Hematopoietic multipotent progenitor cell treated with erythropoietin and hydrocortisone succinate and interleukin-3 and kit ligand, for 15 days (in vitro differentiated cells): Measurements from ENCODE around the gene MSX1.

Source experiments
- DNase-seq: peaks from one replicate; pipeline ENCODE4 v3.0.0-alpha.2; 2015; ENCODE audit warnings: low spot score

The MSX1 gene

DNA sequence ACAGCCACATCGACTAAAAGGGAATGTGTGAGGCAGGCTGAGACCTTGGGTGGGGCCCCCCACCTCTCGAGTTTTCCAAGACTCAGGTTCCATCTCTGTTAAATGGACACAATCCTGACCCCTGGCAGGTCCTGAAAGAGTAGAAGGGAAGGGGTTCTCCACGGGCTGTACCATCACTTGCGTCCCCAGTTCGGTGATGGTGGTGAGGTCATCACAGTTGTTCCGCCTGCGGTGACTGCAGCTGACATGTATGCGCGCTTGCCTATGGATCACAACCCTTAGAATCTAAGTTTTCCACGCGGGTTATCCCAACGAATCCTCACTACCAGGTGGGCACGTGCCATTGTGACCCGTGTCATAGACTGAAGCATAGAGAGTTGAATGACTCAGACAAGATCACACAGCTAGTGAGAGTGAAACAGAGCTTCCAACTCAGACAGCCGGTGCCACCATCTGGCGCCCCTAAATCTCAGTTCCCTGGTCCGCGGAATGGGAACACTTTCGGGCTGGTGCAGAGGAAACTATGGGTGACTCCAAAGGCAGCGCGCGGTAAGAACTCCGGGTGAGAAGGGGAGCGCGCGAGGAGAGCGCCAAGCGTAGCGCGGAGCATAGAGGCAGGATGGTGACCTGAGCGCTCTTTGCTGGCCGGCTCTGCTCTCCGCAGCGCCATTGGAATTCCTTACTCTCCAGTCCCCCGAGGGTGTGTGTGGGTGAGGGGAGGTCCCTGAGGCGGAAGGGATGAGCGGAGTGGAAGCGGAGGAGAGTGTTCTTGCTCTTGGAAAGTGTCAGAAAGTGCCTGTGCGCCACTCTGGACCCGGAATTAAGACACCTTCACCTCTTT, 10.5 kb downstream of the MSX1 start:
- no peak for DNase-seq

DNA sequence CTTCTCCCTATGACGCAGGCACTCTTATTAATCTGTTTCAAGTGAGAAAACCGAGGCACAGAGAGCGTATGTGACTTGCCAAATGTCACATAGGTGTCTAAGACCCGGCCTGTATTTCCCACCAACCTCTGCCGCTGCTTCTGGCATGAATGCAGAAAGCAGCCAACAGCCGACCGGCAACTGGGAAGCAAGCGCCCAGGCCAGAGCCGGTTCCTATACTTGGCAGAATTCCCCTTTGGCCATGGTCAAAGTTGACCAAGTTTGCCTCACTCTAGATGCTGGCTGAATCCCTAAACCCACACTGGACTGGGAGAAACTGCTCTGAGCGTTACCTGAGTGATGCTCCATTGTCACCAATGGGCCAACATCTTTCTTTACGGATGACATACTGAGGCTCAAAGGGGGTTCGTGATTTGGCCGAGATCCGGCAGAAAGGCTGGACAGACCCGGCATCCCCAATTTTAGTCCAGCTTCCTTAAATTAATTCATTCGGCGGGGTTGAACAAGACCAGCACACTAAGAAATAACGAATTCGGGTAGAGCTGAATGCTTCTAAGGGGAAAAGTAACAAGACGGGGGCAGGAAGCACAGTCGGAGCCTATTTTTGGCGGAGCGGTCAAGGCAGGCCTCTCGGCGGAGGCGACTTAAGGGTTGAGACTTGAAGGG, 11.2 kb downstream of the MSX1 start:
- DNase-seq: no peak

DNA sequence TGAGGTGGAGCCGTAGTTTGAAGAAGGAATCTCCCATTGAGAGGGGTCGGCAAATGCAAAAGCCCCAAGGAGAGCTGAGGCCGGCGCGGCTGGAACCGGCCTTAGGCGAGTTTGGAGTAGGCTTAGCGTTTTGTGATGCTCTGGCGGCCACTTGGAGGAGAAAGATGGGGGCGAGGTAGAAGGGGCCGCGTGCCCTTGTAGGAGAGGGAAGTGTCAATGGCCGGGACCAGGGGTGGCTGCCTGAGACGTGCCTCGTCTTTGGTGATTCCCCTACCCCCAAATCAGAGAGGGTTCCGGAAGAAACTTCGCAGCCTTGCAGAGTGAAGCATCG, 11.7 kb downstream of the MSX1 start:
- DNase-seq: no peak

DNA sequence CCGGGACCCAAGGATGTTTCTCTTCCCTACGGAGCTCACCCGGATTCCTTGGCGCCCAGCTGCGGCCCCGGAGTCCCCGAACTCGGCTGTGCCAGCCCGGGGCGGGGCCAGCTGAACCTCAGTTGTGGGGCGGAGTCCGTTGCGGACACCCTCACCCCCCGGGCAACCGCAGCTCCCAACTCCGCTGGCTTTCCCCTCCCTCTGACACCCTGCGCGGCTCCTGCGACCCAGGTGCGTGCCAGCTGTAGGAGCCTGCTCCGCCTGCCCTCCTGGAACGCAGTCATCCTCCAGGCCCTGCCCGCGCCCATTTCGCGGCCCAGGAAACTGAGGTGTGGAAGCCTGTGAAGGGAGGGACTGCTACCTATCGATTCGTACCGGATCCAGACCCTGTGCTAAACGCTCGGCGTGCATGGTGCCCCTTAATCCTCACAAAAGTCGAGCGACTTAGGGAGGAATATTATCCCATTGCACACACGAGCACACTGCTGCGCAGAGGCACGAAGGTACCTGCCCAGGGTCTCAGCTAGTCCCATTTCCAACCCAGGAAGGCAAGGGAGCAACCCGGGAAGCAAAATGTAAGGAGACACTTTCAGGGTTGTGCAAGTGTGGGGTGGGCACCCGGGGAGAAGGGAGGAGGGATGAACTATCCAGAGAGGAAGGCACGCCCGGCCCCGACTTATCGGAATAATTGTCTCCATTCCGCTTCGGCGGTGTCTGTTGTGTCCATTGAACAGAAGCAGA, 12.3 kb downstream of the MSX1 start:
- DNase-seq: no peak

DNA sequence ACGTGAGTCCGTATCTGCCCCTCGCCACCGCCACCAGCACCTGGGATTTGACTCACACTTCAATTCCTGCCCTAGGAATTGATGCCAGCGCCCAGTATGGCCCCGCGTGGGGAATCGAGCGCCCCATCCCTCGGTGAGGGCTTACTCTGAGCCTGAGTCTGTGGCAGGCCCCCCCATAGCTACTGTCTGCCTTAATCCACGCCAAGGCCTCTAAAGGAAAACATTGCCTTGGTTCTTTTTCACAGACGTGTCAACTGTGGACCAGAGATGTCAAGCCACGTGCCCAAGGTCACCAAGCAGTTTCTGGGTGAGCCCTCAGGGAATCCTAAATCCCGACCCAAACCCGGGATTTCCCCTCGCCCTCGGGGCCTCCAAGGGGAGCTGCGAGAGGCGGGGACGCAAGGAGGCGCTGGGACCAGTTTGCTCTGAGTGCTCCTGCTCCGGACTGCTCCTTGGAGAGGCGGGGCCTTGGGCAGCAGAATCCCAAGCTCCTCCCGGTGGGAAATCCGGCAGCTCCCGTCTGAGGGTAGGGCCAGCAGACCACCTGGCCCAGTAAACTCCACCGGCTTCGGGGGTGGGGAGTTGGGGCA, 12.9 kb downstream of the MSX1 start:
- no peak for DNase-seq

DNA sequence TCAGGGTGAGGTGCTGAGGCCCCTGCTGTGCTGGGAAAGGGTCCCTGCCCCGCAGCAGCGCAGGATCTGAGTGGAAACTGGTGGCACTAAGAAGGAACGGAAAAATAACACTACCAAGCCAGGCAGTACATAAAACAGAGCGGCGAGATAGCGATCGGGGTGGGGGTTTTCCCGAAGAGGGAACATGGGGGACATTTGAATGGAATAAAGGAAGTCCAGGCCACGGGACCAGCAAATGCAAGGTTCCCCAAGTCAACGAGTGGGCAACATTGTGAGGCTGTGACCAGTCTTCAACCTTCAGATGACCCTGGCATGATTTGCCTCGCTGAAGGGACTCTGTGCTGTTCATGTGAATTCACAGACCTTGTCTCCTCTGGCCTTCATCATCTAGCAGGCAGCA, 13.7 kb downstream of the MSX1 start:
- no peak for DNase-seq

DNA sequence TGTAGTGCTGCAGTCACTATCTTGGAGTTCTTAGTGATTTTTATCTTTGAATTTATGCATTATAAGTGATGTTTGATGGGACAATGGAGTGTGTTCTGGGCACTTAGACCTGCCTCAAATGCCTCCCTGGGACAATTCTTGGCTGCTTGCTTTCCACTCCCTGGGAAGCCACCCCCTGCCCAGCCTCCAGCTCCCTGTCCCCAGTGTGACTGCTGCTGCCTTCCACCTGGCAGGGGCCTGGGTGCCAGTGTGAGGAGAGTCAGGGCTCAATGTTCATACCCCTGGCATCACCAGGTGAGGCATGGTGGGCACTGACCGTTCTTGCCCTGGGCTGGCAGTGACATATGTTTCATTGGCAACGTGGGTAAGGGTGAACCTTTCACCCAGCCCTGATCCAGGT, 14.8 kb downstream of the MSX1 start:
- DNase-seq: no peak

DNA sequence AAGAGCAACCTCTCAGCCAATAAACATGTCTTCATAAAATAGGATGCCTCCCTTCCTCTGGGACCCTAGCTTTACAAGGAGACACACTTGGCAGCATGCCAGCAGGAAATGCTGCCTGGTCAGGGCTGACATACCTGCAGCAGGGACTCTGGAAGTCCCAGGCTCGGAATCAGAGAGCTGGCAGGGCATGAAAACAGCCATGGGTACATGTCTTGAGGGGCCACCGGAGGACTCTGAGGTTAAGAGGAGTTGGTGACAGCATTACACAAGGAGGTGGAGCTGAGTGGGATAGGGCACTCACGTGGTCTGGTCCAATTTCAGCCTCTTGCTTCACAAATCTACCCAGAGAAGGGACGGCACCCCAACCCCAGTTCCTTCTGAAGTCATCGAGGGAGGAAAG, 15.7 kb downstream of the MSX1 start:
- no peak for DNase-seq

DNA sequence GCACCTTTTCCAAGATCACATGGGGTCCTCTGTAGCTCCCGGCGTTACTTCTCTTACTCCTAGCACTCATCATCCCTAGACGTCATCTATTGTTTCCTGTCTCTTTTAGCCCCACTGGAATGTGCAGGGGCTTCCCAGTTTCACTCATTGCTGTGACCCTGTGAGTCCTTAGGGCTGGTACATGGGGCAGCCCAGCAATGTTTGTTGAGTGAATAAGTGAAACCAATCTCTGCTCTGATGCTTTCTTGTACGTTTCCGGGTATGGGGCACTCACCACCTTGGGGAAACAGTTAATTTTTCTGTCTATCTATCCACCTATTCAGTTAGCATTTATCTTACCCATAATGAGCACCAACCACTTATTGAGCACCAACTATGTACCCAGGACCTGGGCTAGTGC, 16.1 kb downstream of the MSX1 start:
- DNase-seq: no peak

DNA sequence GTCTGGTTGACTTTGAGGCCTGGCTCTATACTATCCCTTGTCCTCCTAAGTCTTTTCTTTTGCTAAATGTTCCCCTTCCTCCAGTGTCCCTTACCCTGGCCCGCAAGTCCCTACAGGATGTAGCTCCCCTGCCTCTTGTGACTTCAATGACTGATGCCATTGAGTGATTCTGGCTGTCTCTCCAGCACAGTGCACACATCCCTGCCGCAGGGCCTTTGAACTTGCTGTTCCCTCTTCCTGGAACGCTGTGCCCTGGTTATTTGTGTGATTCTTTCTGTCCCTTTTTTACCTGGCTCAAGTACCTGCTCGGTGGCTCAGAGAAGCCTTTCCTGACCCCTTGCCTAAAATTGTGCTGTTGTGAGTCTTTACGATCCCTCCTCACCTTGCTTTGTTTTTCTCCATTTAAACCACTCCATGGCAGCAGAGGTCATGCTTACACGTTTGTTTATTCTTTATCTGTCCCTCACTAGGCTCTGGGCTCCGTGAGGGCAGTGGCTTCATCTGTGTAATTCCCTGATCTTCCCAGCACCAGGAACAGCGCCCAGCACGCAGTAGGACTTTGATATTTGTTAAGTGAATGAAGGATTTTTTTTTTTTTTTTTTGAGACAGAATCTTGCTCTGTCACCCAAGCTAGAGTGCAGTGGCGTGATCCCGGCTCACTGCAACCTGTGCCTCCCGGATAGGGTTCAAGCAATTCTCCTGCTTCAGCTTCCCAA, 17.6 kb downstream of the MSX1 start:
- no peak for DNase-seq

DNA sequence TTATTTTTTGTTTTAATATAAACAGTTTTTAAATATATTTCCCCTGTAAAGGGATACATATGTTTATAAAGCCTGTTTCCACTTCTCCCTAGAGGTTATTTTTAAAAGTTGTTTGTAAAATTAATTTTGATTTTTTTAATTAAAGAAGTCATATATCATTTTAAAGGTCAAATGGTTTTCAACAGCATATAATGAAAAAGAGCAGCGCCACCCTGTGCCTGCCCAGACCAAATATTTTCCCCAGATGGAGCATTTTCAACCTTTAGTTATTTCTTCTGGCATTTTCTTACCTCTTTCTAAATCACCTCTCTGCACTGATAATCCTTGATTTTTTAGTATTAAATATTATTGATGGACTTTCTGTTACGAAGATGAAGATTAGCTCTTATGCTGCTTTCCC, 21.0 kb downstream of the MSX1 start:
- DNase-seq: no peak

DNA sequence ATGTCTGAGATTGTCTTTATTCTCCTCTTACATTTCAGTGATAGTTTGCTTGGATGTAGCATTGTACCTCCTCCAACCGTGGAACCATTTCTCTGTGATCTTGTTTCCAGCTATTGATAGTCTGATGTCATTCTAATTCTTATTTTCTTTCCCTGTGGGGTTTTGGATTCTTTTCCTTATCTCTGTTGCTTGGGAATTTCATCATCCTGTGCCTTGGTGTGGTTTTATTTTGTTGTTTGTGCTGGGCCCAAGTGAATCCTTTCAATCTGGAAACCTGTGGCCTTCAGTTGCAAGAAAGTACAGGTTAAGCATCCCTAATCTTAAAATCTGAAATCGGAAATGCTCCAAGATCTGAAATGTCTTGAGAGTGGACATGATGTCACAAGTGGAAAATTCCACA, 22.0 kb downstream of the MSX1 start:
- DNase-seq: no peak

DNA sequence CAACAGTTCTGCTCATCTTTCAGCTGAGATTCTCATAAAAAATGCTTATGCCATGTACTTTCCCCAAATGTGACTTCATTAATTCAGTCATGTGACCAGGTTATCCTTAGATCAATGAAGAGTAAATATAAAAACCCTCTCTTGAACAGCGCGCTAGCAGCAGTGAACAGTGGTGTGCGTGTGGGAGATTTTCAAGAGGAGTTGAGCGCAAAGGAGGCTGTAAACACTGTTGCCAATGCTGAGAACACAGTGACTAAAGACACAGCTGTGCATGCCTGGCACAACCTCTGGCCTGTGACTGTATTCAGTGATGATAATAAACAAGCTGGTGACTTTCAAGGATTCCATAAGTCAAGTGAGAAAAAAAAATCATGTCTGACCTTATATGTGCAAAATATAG, 25.1 kb downstream of the MSX1 start:
- no peak for DNase-seq

DNA sequence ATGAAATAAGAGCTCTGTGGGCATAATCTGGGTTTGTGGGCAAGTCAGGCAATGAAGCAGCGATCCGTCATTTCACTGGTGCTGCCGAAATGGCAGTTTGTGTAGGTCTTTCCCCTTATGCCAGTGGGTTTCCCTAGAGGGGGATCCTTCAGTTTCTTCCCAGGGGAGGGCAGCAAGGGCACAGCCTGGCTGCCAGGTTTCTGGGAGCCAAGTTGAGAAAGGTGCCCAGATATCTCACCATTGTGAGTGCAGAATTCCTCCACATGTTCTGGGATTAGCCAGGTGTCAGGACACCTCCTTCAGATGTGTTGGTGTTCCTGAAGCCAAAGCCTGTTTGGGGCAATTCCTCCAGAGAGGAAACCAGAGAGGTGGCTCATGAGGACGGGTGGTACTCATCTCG, 28.0 kb downstream of the MSX1 start:
- no peak for DNase-seq

DNA sequence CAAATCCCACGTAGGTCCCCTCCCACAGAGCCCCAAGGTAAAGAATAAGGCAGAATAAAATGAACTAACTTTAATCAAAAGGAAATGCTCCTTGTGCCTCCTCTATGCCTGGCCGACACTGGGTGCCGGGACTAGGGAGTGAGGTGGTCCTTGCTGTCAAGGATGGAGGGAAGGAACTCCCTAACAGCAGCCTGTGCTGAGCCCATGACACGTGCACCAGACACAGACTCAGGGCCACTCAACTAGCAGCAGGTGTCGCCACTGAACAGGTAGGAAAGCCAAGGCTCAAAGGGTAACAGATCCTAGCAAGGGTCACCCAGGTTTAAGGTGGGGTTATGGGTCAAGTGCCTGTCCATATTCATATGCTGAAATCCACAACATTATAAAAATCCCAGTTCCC, 29.2 kb downstream of the MSX1 start:
- DNase-seq: no peak

DNA sequence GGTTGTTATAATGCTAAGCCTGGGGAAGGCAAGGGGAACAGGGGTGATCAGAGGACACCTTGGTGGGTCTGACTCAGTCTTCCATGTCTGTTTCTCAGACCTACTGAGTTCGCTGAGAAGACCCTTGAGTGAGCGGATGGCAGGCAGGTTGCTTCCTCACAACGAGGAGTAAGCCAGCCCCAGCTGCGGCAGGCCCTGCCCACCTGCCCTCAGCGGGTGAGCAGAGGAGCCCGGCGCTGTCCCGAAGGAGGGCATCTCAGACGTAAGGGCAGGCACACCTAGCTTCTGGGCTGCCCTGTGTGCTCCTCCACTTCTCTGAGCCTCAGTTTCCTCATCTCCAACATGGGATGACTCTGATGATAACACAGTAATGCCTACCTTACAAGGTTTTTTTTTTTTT, 30.3 kb downstream of the MSX1 start:
- no peak for DNase-seq

DNA sequence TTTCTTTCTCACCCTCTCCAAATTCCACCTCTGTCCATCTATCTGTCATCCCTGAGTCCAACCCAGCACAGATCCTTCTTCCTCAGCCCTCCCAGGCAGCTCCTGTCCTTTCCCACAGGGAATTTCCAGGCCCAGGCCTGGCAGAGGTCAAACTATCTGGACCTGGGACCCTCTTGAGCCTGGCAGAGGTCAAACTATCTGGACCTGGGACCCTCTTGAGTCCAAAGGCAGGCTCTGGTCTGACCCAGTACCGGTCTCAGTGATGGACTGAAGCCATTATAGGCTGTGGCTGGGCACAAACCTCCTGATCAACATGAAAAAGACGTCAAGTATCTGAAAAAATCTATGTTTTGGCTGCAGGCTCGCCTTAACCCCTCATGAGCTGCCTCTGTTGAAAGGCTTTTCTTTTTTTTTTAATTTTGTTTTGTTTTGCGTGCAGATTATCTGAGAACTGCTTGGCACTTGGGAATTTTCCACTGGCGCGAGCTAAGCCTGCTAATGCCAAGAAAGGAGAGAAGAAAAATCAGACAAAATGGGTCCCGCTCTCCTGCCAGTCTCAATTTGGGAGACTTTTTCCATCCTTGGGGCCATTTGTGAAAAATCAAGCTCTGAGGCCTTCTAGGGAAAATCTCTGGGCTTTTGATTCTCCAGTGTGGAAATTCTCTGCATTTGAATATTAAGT, 31.2 kb downstream of the MSX1 start:
- DNase-seq: no peak

DNA sequence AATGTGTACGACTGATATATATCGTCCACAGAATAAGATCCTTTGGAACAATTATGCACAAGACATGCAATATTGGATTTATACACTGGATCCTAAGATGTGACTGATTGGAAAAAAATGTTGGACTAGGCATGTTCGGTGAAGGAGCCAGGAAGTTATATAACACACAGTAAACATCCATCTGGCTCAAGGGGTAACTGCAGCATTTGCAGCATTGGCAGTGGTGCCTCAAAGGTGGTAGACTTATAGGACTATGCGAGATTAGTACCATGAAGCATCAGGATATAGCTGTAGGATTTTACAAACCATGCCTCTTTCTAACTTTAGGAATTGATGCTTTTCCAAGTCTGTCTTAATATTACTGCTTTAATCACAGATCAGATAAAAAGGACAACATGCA, 34.3 kb downstream of the MSX1 start:
- no peak for DNase-seq

DNA sequence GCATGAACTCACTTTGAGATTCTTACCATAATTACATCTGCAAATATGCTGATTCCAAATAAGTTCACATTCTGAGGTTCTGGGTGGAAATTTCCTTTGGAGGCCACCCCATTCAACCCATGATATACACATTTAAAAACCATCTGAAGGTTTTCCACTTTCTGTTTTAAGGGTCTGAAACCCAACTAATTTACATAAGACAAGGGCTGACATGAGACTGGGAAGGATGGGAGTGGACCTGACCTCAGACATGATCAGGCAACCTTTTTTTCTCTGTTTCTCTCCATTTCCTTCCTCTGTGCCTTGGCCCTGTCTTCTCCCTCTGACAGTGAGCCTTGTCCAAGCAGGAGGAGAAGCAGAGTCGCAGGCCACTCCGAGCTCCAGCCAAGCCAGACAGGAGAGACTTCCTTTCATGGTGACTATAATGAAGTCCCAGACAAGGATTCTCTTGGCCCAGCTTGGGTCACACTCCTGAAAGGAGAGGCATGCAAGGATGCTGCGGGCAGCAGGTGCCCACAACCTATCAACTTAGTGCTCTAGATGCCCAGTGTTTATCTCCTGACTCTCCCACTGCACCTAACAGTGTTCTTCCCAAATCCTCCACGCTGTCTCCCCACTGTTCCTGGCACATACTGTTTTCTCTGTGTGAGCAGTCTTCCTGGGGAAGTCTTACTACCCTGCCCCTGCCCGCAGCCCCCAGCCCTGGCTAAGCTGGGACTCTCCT, 39.9 kb downstream of the MSX1 start:
- DNase-seq: no peak

DNA sequence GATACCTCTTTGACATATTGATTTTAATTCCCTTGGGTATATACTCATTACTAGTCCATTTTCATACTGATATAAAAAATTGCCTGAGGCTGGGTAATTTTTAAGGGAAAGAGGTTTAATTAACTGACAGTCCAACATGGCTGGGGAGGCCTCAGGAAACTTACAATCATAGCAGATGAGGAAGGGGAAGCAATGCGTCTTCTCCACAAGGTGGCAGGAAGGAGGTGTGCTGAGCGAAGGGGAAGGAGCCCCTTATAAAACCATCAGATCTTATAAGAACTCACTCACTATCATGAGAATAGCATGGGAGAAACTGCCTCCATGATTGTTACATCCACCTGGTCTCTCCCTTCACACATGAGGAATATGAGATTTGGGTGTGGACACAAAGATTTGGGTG, 42.4 kb downstream of the MSX1 start:
- no peak for DNase-seq

DNA sequence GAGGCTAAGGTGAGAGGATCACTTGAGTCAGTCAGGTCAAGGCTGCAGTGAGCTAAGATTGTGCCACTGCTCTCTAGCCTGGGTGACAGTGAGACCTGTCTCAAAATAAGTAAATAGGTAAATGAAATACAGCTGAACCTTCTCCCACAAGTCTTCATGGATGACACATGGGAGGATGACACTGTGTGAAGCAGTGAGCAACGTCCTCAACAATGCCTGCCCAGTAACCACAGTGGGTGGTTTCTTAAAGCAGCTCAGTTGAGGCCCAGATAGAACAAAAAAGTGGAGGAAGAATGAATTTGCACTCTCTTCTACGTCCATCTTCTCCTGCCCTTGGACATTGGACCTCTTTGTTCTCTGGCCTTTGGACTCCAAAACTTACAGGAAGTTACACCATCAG, 52.7 kb downstream of the MSX1 start:
- no peak for DNase-seq
